ENCODE results near the gene EMD. TPM values are rescaled to one million over a fixed set of nuclear protein-coding genes. Genes with fewer than 3 reads are reported as not detected.

EMD gene
- total RNA-seq, 2 experiments from 2014 or later: 164 to 178 TPM

DNA sequence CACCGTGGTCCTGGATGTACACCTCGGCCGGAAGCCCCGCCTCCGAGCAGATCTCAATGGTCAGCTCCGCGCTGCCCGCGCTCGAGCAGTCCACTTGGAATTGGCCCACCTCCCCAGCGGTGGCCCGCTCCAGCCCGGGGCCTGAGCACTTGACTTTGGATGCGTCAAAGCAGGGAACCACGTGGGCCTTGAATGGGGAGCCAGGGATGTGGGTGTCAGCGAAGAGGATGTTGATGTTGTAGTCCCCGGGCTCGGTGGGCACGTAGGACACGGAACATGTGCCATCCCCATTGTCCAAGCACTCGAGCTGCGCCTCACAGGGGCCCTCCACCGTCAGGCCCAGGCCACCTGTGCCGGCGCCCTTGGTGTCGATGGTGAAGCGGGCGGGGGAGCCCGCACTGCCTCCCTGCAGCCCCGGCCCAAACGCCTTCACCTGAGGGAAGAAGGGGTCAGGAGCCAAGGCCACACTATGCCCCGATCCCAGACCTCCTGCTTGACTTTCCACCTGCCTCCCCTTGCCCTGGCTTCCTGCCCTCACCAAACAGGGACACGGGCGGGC, 18.9 kb upstream of the EMD start:
- no peaks in the 10 kb centered on the region for H3K27me3 ChIP-seq (ENCODE audit: control insufficient read depth in 1 of 2, insufficient read depth in 2 of 2, low read length in 2 of 2)
- peaks cover 95% of the 10 kb centered on the region for H3K36me3 ChIP-seq (ENCODE audit: insufficient read depth, low read length)
- no peak overlapping the region for H3K27ac Mint-ChIP-seq
- no peaks in the 10 kb centered on the region for H3K27me3 Mint-ChIP-seq
- no peaks in the 10 kb centered on the region for H3K9me3 Mint-ChIP-seq
- peaks cover 94% of the 10 kb centered on the region for H3K4me1 ChIP-seq (ENCODE audit: insufficient read depth, low read length)
- ChIA-PET POLR2A (no interaction called here), CTCF (no interaction called here)
- intact Hi-C loops (cut with DNase I, micrococcal nuclease): no loop called here
- H3K9me3 ChIP-seq (ENCODE audit: control insufficient read depth in 1 of 2, insufficient read depth in 1 of 2, low read length in 2 of 2): no peaks in the 10 kb centered on the region
- H3K4me1 Mint-ChIP-seq (ENCODE audit: low read depth): no peaks in the 10 kb centered on the region
- no peak overlapping the region for H3K27ac ChIP-seq (ENCODE audit: low read depth in 1 of 2, low read length in 2 of 2)
- H3K36me3 Mint-ChIP-seq (ENCODE audit: low read depth): peaks cover 59% of the 10 kb centered on the region
- TF ChIP-seq, protein P1, sequence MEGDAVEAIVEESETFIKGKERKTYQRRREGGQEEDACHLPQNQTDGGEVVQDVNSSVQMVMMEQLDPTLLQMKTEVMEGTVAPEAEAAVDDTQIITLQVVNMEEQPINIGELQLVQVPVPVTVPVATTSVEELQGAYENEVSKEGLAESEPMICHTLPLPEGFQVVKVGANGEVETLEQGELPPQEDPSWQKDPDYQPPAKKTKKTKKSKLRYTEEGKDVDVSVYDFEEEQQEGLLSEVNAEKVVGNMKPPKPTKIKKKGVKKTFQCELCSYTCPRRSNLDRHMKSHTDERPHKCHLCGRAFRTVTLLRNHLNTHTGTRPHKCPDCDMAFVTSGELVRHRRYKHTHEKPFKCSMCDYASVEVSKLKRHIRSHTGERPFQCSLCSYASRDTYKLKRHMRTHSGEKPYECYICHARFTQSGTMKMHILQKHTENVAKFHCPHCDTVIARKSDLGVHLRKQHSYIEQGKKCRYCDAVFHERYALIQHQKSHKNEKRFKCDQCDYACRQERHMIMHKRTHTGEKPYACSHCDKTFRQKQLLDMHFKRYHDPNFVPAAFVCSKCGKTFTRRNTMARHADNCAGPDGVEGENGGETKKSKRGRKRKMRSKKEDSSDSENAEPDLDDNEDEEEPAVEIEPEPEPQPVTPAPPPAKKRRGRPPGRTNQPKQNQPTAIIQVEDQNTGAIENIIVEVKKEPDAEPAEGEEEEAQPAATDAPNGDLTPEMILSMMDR (IDR thresholded peaks at IDR 0.05): no peak
- ATAC-seq (ENCODE audit: poor library complexity) (no peak), DNase-seq (no peak)
- no peak overlapping the region for H3K4me3 Mint-ChIP-seq
- no peak overlapping the region for H3K4me3 ChIP-seq (ENCODE audit: low read length)

- intact Hi-C loops (cut with DNase I, micrococcal nuclease): no loop called here
- peaks cover 4% of the 10 kb centered on the region for H3K4me1 Mint-ChIP-seq (ENCODE audit: low read depth)
- ATAC-seq (ENCODE audit: poor library complexity) (no peak), DNase-seq (no peak)
- H3K36me3 Mint-ChIP-seq (ENCODE audit: low read depth): peaks cover 67% of the 10 kb centered on the region
- CTCF ChIA-PET: no interaction called here
- H3K27me3 Mint-ChIP-seq: no peaks in the 10 kb centered on the region
- H3K4me1 ChIP-seq (ENCODE audit: insufficient read depth, low read length): peaks cover 94% of the 10 kb centered on the region
- H3K4me3 ChIP-seq (ENCODE audit: low read length): no peak overlapping the region
- peaks cover 95% of the 10 kb centered on the region for H3K36me3 ChIP-seq (ENCODE audit: insufficient read depth, low read length)
- H3K27me3 ChIP-seq (ENCODE audit: control insufficient read depth in 1 of 2, insufficient read depth in 2 of 2, low read length in 2 of 2): no peaks in the 10 kb centered on the region
- no peaks in the 10 kb centered on the region for H3K9me3 Mint-ChIP-seq
- H3K4me3 Mint-ChIP-seq: no peak overlapping the region
- H3K27ac ChIP-seq (ENCODE audit: low read depth in 1 of 2, low read length in 2 of 2): no peak overlapping the region
- H3K27ac Mint-ChIP-seq: no peak overlapping the region
- TF ChIP-seq, protein P1 (IDR thresholded peaks at IDR 0.05): no peak
- no peaks in the 10 kb centered on the region for H3K9me3 ChIP-seq (ENCODE audit: control insufficient read depth in 1 of 2, insufficient read depth in 1 of 2, low read length in 2 of 2)
- POLR2A ChIA-PET: interaction anchor here (1.8 kb wide), 1 partner anchor 9 kb away, joined by 5 read pairs; no protein-coding TSS in a partner anchor
Measured at GRCh38 chrX:154362085-154362742, 16.9 kb upstream of the EMD start.

DNA sequence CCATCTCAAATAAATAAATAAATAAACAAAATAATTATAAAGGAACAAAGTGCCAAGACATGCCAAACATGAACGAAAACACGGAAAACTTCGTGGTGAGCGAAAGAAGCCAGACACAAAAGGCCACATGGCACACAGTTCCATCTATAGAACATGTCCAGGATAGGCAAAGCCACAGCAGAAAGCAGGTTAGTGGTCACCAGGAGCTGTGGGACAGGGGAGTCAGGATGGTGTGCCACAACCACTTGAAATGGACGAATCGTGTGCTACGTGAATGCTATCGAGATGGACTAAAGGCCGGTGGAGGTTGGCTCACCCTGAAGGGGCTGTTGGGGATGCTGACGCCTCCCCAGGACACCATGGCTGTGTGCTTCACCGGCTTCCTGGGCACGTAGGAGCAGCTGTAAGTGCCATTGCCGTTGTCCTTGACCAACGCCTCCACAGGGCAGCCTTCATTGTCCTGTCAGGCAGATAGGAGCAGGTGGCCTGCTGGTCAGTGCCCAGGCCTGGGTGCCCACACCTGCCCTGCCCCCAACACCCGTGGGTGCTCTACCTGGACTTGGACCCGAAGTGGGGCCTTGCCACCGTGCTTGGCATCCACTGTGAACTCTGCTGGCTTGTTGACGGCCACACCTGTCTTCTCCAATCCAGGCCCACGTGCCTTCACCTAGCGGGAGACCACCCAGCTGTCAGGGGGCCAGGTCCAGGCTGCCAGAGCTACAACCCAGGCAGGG, 15.2 kb upstream of the EMD start:
- no peaks in the 10 kb centered on the region for H3K27me3 ChIP-seq (ENCODE audit: control insufficient read depth in 1 of 2, insufficient read depth in 2 of 2, low read length in 2 of 2)
- no peak overlapping the region for H3K27ac ChIP-seq (ENCODE audit: low read depth in 1 of 2, low read length in 2 of 2)
- POLR2A ChIA-PET: no interaction called here
- Mint-ChIP-seq H3K4me3 (no peak overlapping the region), H3K4me1 (ENCODE audit: low read depth) (peaks cover 9% of the 10 kb centered on the region), H3K27ac (no peak overlapping the region), H3K27me3 (no peaks in the 10 kb centered on the region), H3K36me3 (ENCODE audit: low read depth) (peaks cover 63% of the 10 kb centered on the region), H3K9me3 (no peaks in the 10 kb centered on the region)
- H3K9me3 ChIP-seq (ENCODE audit: control insufficient read depth in 1 of 2, insufficient read depth in 1 of 2, low read length in 2 of 2): no peaks in the 10 kb centered on the region
- intact Hi-C loops (cut with DNase I, micrococcal nuclease): no loop called here
- DNase-seq (no peak), ATAC-seq (ENCODE audit: poor library complexity) (no peak)
- peaks cover 89% of the 10 kb centered on the region for H3K36me3 ChIP-seq (ENCODE audit: insufficient read depth, low read length)
- H3K4me1 ChIP-seq (ENCODE audit: insufficient read depth, low read length): peaks cover 92% of the 10 kb centered on the region
- H3K4me3 ChIP-seq (ENCODE audit: low read length): no peak overlapping the region
- TF ChIP-seq, protein P1 (IDR thresholded peaks at IDR 0.05): no peak
- CTCF ChIA-PET: no interaction called here

Measured in CD4-positive, alpha-beta T cell (primary cell).